Neural progenitor cell (in vitro differentiated cells): ENCODE results near the gene DAAM2. TPM values are rescaled to one million over a fixed set of nuclear protein-coding genes. Genes with fewer than 3 reads are reported as not detected.

Experiments used
- DNase-seq: peaks from one replicate; pipeline ENCODE4 v3.0.0-alpha.2; 2016; ENCODE audit warnings: low spot score
- H2AFZ ChIP-seq: fragments of 200-600 bp; sonication (generic); replicated peaks from 2 replicates; pipeline ENCODE4 v1.6.1; 2016; ENCODE audit warnings: antibody characterized with exemption
- H3F3A ChIP-seq: fragments of 200-600 bp; sonication (generic); 2 replicates; pipeline ENCODE4 v1.6.1; 2016; ENCODE audit warnings: antibody characterized with exemption, low read depth
- H3K27ac ChIP-seq: fragments of 200-600 bp; sonication (generic); 2 replicates; pipeline ENCODE4 v1.5.1; 2016; ENCODE audit warnings: mild to moderate bottlenecking
- H3K27me3 ChIP-seq: fragments of 200-600 bp; sonication (generic); 2 replicates; pipeline ENCODE4 v1.6.1; 2016; ENCODE audit warnings: mild to moderate bottlenecking, moderate library complexity
- H3K36me3 ChIP-seq: fragments of 200-600 bp; sonication (generic); 2 replicates; pipeline ENCODE4 v1.5.1; 2016
- H3K4me1 ChIP-seq: fragments of 200-600 bp; sonication (generic); 2 replicates; pipeline ENCODE4 v1.6.1; 2016; ENCODE audit warnings: mixed run types
- H3K4me2 ChIP-seq: fragments of 200-600 bp; sonication (generic); 2 replicates; pipeline ENCODE4 v1.6.1; 2016
- H3K4me3 ChIP-seq: fragments of 200-600 bp; sonication (generic); 2 replicates; pipeline ENCODE4 v1.5.1; 2016
- H3K79me2 ChIP-seq: fragments of 200-600 bp; sonication (generic); 2 replicates; pipeline ENCODE4 v1.6.1; 2016; ENCODE audit warnings: low read depth
- H3K9ac ChIP-seq: fragments of 200-600 bp; sonication (generic); 2 replicates; pipeline ENCODE4 v1.6.1; 2016
- H3K9me3 ChIP-seq: fragments of 200-600 bp; sonication (generic); 2 replicates; pipeline ENCODE4 v1.5.1; 2016; ENCODE audit warnings: low read depth
- H4K20me1 ChIP-seq: fragments of 200-600 bp; sonication (generic); 2 replicates; pipeline ENCODE4 v1.6.1; 2016; ENCODE audit warnings: low read depth
- H3K27ac Mint-ChIP-seq: 3 replicates; pipeline ENCODE4 v1.8.0; 2021; ENCODE audit warnings: mixed read lengths
- H3K27me3 Mint-ChIP-seq: 2 replicates; pipeline ENCODE4 v1.8.0; 2022; ENCODE audit warnings: low read depth, mild to moderate bottlenecking, inconsistent platforms, moderate library complexity, mixed read lengths; ENCODE audit not compliant: insufficient read depth
- H3K36me3 Mint-ChIP-seq: 3 replicates; pipeline ENCODE4 v1.8.0; 2021; ENCODE audit warnings: mixed read lengths
- H3K4me1 Mint-ChIP-seq: 3 replicates; pipeline ENCODE4 v1.8.0; 2021; ENCODE audit warnings: mixed read lengths
- H3K4me3 Mint-ChIP-seq: 3 replicates; pipeline ENCODE4 v1.8.0; 2021; ENCODE audit warnings: mild to moderate bottlenecking, moderate library complexity, mixed read lengths
- H3K9me3 Mint-ChIP-seq: 3 replicates; pipeline ENCODE4 v1.8.0; 2020; ENCODE audit warnings: mixed read lengths
- EZH2 ChIP-seq: fragments of 200-600 bp; sonication (generic); IDR thresholded peaks from 2 replicates; pipeline ENCODE4 v1.6.1; 2017; ENCODE audit warnings: antibody characterized with exemption, mild to moderate bottlenecking, moderate library complexity
- EZH2phosphoT487 ChIP-seq: fragments of 200-600 bp; sonication (generic); IDR thresholded peaks from 2 replicates; pipeline ENCODE4 v1.6.1; 2017; ENCODE audit warnings: antibody characterized with exemption
- total RNA-seq: library from RNA; depleted of rRNA; stranded (reverse); fragments of >200 nt; gene quantifications from 2 replicates; pipeline ENCODE4 v1.2.3, GENCODE V29; 2015; ENCODE audit warnings: low replicate concordance
- TF ChIP-seq, protein P1 (sequence below): fragments of 200-600 bp; sonication (generic); IDR thresholded peaks from 2 replicates; pipeline ENCODE4 v1.5.1; 2017; ENCODE audit warnings: antibody characterized with exemption, mild to moderate bottlenecking

DAAM2 gene
- total RNA-seq, 1 donor from 2014 or later: 2.1 TPM

DNA sequence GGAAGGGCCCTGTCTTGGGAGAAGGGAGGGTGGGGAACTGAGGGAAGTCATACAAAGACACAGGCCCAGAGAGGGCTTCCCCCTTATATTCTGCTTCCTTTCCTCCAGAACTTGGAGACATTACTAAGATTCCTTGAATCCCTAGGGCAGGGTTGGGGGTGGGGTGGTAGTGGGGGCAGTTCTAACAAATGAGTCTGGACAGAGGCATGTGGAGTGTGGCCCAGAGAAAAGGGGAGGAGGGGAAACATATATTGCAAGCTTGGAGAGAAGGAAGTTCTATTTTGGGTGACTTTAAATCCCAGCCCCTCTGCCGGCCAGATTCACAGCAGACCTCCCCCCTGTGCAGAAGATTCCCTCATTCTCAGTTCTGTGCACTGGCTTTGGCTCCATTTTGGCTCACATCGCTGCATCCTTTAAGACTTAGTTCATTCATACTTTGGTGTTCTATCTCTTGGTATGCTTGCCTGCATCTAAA lies 43.7 kb downstream of the DAAM2 start:
- H3K27ac ChIP-seq: no peak overlapping the region
- no peak for DNase-seq

GRCh38 chr6:39836606-39837005 lies 44.4 kb downstream of the DAAM2 start:
- Mint-ChIP-seq H3K27ac (no peak overlapping the region), H3K27me3 (no peaks in the 10 kb centered on the region), H3K4me3 (no peak overlapping the region), H3K4me1 (peaks cover 3% of the 10 kb centered on the region), H3K36me3 (no peaks in the 10 kb centered on the region), H3K9me3 (no peaks in the 10 kb centered on the region)
- Histone ChIP-seq H3K4me1 (peaks cover 2% of the 10 kb centered on the region), H3K9ac (no peak overlapping the region), H4K20me1 (no peaks in the 10 kb centered on the region), H3F3A (no peaks in the 10 kb centered on the region), H3K36me3 (no peaks in the 10 kb centered on the region), H3K27ac (no peak overlapping the region), H3K9me3 (no peaks in the 10 kb centered on the region), H3K27me3 (no peaks in the 10 kb centered on the region), H3K79me2 (no peaks in the 10 kb centered on the region), H2AFZ (no peak overlapping the region), H3K4me2 (no peak overlapping the region), H3K4me3 (no peak overlapping the region)
- no peak for DNase-seq
- TF ChIP-seq EZH2phosphoT487 (no peak), EZH2 (no peak)
- TF ChIP-seq, protein P1, sequence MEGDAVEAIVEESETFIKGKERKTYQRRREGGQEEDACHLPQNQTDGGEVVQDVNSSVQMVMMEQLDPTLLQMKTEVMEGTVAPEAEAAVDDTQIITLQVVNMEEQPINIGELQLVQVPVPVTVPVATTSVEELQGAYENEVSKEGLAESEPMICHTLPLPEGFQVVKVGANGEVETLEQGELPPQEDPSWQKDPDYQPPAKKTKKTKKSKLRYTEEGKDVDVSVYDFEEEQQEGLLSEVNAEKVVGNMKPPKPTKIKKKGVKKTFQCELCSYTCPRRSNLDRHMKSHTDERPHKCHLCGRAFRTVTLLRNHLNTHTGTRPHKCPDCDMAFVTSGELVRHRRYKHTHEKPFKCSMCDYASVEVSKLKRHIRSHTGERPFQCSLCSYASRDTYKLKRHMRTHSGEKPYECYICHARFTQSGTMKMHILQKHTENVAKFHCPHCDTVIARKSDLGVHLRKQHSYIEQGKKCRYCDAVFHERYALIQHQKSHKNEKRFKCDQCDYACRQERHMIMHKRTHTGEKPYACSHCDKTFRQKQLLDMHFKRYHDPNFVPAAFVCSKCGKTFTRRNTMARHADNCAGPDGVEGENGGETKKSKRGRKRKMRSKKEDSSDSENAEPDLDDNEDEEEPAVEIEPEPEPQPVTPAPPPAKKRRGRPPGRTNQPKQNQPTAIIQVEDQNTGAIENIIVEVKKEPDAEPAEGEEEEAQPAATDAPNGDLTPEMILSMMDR: no peak

More for the DNA sequence above, 43.7 kb downstream of the DAAM2 start:
- Histone ChIP-seq H3K4me2 (no peak overlapping the region), H3K4me3 (no peak overlapping the region), H3K27me3 (no peaks in the 10 kb centered on the region), H3K4me1 (no peaks in the 10 kb centered on the region), H3K36me3 (no peaks in the 10 kb centered on the region), H3K9ac (no peak overlapping the region), H2AFZ (no peak overlapping the region), H4K20me1 (no peaks in the 10 kb centered on the region), H3F3A (no peaks in the 10 kb centered on the region), H3K79me2 (no peaks in the 10 kb centered on the region), H3K9me3 (no peaks in the 10 kb centered on the region)
- Mint-ChIP-seq H3K27ac (no peak overlapping the region), H3K36me3 (no peaks in the 10 kb centered on the region), H3K9me3 (no peaks in the 10 kb centered on the region), H3K4me3 (no peak overlapping the region), H3K4me1 (no peaks in the 10 kb centered on the region), H3K27me3 (no peaks in the 10 kb centered on the region)
- TF ChIP-seq EZH2 (no peak), EZH2phosphoT487 (no peak)
- TF ChIP-seq, protein P1: no peak

- Histone ChIP-seq H3K36me3 (no peaks in the 10 kb centered on the region), H4K20me1 (no peaks in the 10 kb centered on the region), H3K9ac (no peak overlapping the region), H3K4me2 (no peak overlapping the region), H3K27ac (no peak overlapping the region), H3K27me3 (no peaks in the 10 kb centered on the region), H3K4me3 (no peak overlapping the region), H3K9me3 (no peaks in the 10 kb centered on the region), H3F3A (no peaks in the 10 kb centered on the region), H2AFZ (no peak overlapping the region), H3K4me1 (peaks cover 8% of the 10 kb centered on the region), H3K79me2 (no peaks in the 10 kb centered on the region)
- Mint-ChIP-seq H3K36me3 (no peaks in the 10 kb centered on the region), H3K4me1 (peaks cover 8% of the 10 kb centered on the region), H3K27me3 (no peaks in the 10 kb centered on the region), H3K9me3 (no peaks in the 10 kb centered on the region), H3K27ac (no peak overlapping the region), H3K4me3 (no peak overlapping the region)
- TF ChIP-seq EZH2phosphoT487: no peak
- no peak for TF ChIP-seq EZH2
- DNase-seq: no peak
Observed at GRCh38 chr6:39839445-39839844, 47.3 kb downstream of the DAAM2 start.

GRCh38 chr6:39840781-39841180 lies 48.6 kb downstream of the DAAM2 start:
- H3K27me3 Mint-ChIP-seq: no peaks in the 10 kb centered on the region
- H3K9ac ChIP-seq: no peak overlapping the region
- TF ChIP-seq EZH2 (no peak), EZH2phosphoT487 (no peak)
- TF ChIP-seq, protein P1: no peak
- no peaks in the 10 kb centered on the region for H3K9me3 Mint-ChIP-seq
- no peaks in the 10 kb centered on the region for H4K20me1 ChIP-seq
- no peaks in the 10 kb centered on the region for H3K36me3 Mint-ChIP-seq
- peaks cover 8% of the 10 kb centered on the region for H3K4me1 Mint-ChIP-seq
- no peak overlapping the region for H3K4me2 ChIP-seq
- no peak for DNase-seq
- no peak overlapping the region for H3K27ac Mint-ChIP-seq
- no peak overlapping the region for H3K27ac ChIP-seq
- H2AFZ ChIP-seq: no peak overlapping the region
- H3K36me3 ChIP-seq: no peaks in the 10 kb centered on the region
- H3K4me3 ChIP-seq: no peak overlapping the region
- no peaks in the 10 kb centered on the region for H3K27me3 ChIP-seq
- no peaks in the 10 kb centered on the region for H3F3A ChIP-seq
- peaks cover 8% of the 10 kb centered on the region for H3K4me1 ChIP-seq
- H3K9me3 ChIP-seq: no peaks in the 10 kb centered on the region
- H3K4me3 Mint-ChIP-seq: no peak overlapping the region
- no peaks in the 10 kb centered on the region for H3K79me2 ChIP-seq
